IMR-90 (cell line): Measurements from ENCODE around the gene BZW2. TPM values are rescaled to one million over a fixed set of nuclear protein-coding genes. Genes with fewer than 3 reads are reported as not detected.

Experiments
- ATAC-seq: fragments of 200-7000 bp; cut with Tn5 transposase; 2 replicates; pipeline ENCODE4 v1.9.1; 2020; ENCODE audit warnings: low read depth, mild to moderate bottlenecking, moderate library complexity
- BruUV-seq: library from RNA; stranded (reverse); fragments of 400-500 nt; replicated peaks from 2 replicates; lab custom pipeline; 2021; lab: Mats Ljungman, UMichigan
- CTCF ChIA-PET: fragments of 300-600 bp; formaldehyde crosslinking; extraction: SDS; loops from one replicate; lab custom pipeline; 2021; ENCODE audit warnings: antibody characterized with exemption; lab: Yijun Ruan, JAX
- POLR2A ChIA-PET: fragments of 300-600 bp; sonication (Branson Sonifier 250); formaldehyde crosslinking; loops from one replicate; lab custom pipeline; 2022; ENCODE audit warnings: antibody characterized with exemption; ENCODE audit not compliant: unreplicated experiment; lab: Charles Lee
- DNase-seq: peaks from one replicate; pipeline ENCODE4 v3.0.0; 2013
- H2AFZ ChIP-seq: replicated peaks from 2 replicates; pipeline ENCODE3; 2013; ENCODE audit warnings: low read length, mild to moderate bottlenecking; ENCODE audit not compliant: poor library complexity
- H2AK5ac ChIP-seq: 2 replicates; pipeline ENCODE4 v1.6.1; 2013; ENCODE audit warnings: low read depth, low read length, inconsistent platforms
- H2AK9ac ChIP-seq: replicated peaks from 2 replicates; pipeline ENCODE3; 2013; ENCODE audit warnings: mild to moderate bottlenecking, low read depth, low read length, moderate library complexity; ENCODE audit not compliant: poor library complexity
- H2BK120ac ChIP-seq: 2 replicates; pipeline ENCODE4 v1.6.1; 2013; ENCODE audit warnings: low read depth, low read length, inconsistent platforms
- H2BK15ac ChIP-seq: 3 replicates; pipeline ENCODE4 v1.6.1; 2013; ENCODE audit warnings: low read depth, low read length, inconsistent platforms
- H2BK20ac ChIP-seq: 2 replicates; pipeline ENCODE4 v1.6.1; 2013; ENCODE audit warnings: low read depth, mild to moderate bottlenecking, inconsistent platforms, low read length, moderate library complexity
- H2BK5ac ChIP-seq: 2 replicates; pipeline ENCODE4 v1.6.1; 2013; ENCODE audit warnings: mild to moderate bottlenecking, low read depth, low read length, inconsistent platforms; ENCODE audit not compliant: poor library complexity, severe bottlenecking
- H3K14ac ChIP-seq: replicated peaks from 2 replicates; pipeline ENCODE4 v1.6.1; 2013; ENCODE audit warnings: low read depth, low read length, inconsistent platforms
- H3K18ac ChIP-seq: 2 replicates; pipeline ENCODE4 v1.6.1; 2013; ENCODE audit warnings: low read depth, low read length, control low read depth
- H3K23ac ChIP-seq: 2 replicates; pipeline ENCODE4 v1.6.1; 2013; ENCODE audit warnings: low read depth, low read length, inconsistent platforms
- H3K27ac ChIP-seq: 2 replicates; pipeline ENCODE4 v1.5.1; 2013; ENCODE audit warnings: mild to moderate bottlenecking, control low read depth, low read length; ENCODE audit not compliant: insufficient read depth
- H3K27me3 ChIP-seq: 2 replicates; pipeline ENCODE4 v1.6.1; 2013; ENCODE audit warnings: low read length; ENCODE audit not compliant: control insufficient read depth, insufficient read depth
- H3K36me3 ChIP-seq: 2 replicates; pipeline ENCODE4 v1.6.1; 2013; ENCODE audit warnings: low read length, mixed read lengths; ENCODE audit not compliant: control insufficient read depth, insufficient read depth
- H3K4ac ChIP-seq: 2 replicates; pipeline ENCODE4 v1.6.1; 2013; ENCODE audit warnings: low read depth, low read length, inconsistent platforms
- H3K4me1 ChIP-seq: 2 replicates; pipeline ENCODE4 v1.6.1; 2013; ENCODE audit warnings: low read length, mixed read lengths; ENCODE audit not compliant: control insufficient read depth, insufficient read depth
- H3K4me2 ChIP-seq: 2 replicates; pipeline ENCODE4 v1.6.1; 2013; ENCODE audit warnings: low read depth, mild to moderate bottlenecking, control low read depth, low read length, moderate library complexity
- H3K4me3 ChIP-seq: 2 replicates; pipeline ENCODE4 v1.5.1; 2013; ENCODE audit warnings: low read depth, mild to moderate bottlenecking, control low read depth, low read length, moderate library complexity; ENCODE audit not compliant: insufficient read depth
- H3K56ac ChIP-seq: 2 replicates; pipeline ENCODE4 v1.6.1; 2013; ENCODE audit warnings: low read length, inconsistent platforms; ENCODE audit not compliant: insufficient read depth; ENCODE audit errors: extremely low read depth
- H3K79me1 ChIP-seq, 2 experiments: 2 replicates each; pipeline ENCODE4 v1.6.1; 2013; ENCODE audit warnings: low read length in 2 of 2, inconsistent platforms in 1 of 2, low read depth in 1 of 2
- H3K9ac ChIP-seq: 2 replicates; pipeline ENCODE4 v1.6.1; 2013; ENCODE audit warnings: low read depth, low read length, control low read depth
- H3K9me1 ChIP-seq: 2 replicates; pipeline ENCODE4 v1.6.1; 2013; ENCODE audit warnings: low read length, inconsistent platforms; ENCODE audit not compliant: insufficient read depth
- H3K9me3 ChIP-seq: 2 replicates; pipeline ENCODE4 v1.6.1; 2013; ENCODE audit warnings: low read length; ENCODE audit not compliant: control insufficient read depth, insufficient read depth
- H4K20me1 ChIP-seq: 2 replicates; pipeline ENCODE4 v1.6.1; 2013; ENCODE audit warnings: low read length, inconsistent platforms; ENCODE audit not compliant: insufficient read depth
- H4K5ac ChIP-seq: 2 replicates; pipeline ENCODE4 v1.6.1; 2013; ENCODE audit warnings: mild to moderate bottlenecking, low read depth, low read length, control low read depth
- H4K8ac ChIP-seq, 2 experiments: 2 replicates each; pipeline ENCODE4 v1.6.1; 2013; ENCODE audit warnings: low read depth in 2 of 2, low read length in 2 of 2, control low read depth in 1 of 2, inconsistent platforms in 1 of 2
- H4K91ac ChIP-seq: 2 replicates; pipeline ENCODE4 v1.6.1; 2013; ENCODE audit warnings: low read depth, low read length, inconsistent platforms; ENCODE audit not compliant: insufficient read depth
- BHLHE40 ChIP-seq: fragments of 150-350 bp; IDR thresholded peaks from 2 replicates; pipeline ENCODE4 v1.6.1; 2016; ENCODE audit warnings: mild to moderate bottlenecking, low read depth, low read length
- CEBPB ChIP-seq: IDR thresholded peaks from 2 replicates; pipeline ENCODE4 v1.6.1; 2012; ENCODE audit warnings: low read depth, low read length, improper control_type of control experiment
- CHD1 ChIP-seq: IDR thresholded peaks from 2 replicates; pipeline ENCODE4 v1.6.1; 2012; ENCODE audit warnings: low read depth, low read length, improper control_type of control experiment
- FOS ChIP-seq: fragments of 150-350 bp; IDR thresholded peaks from 2 replicates; pipeline ENCODE4 v1.6.1; 2016; ENCODE audit warnings: low read depth, low read length
- MAFK ChIP-seq: IDR thresholded peaks from 2 replicates; pipeline ENCODE4 v1.6.1; 2012; ENCODE audit warnings: low read depth, low read length, improper control_type of control experiment
- MAZ ChIP-seq: IDR thresholded peaks from 2 replicates; pipeline ENCODE4 v1.6.1; 2012; ENCODE audit warnings: low read depth, mild to moderate bottlenecking, low read length, improper control_type of control experiment, moderate library complexity, borderline replicate concordance
- MXI1 ChIP-seq: IDR thresholded peaks from 2 replicates; pipeline ENCODE4 v1.6.1; 2012; ENCODE audit warnings: low read depth, mild to moderate bottlenecking, low read length, moderate library complexity, borderline replicate concordance
- POLR2A ChIP-seq: IDR thresholded peaks from 2 replicates; pipeline ENCODE4 v1.6.1; 2012; ENCODE audit warnings: mild to moderate bottlenecking, low read depth, low read length
- RAD21 ChIP-seq: IDR thresholded peaks from 2 replicates; pipeline ENCODE4 v1.6.1; 2012; ENCODE audit warnings: low read length, improper control_type of control experiment
- RFX5 ChIP-seq: IDR thresholded peaks from 2 replicates; pipeline ENCODE4 v1.8.0; 2012; ENCODE audit warnings: low read depth, mild to moderate bottlenecking, low read length, moderate library complexity
- SMC3 ChIP-seq: fragments of 150-350 bp; IDR thresholded peaks from 2 replicates; pipeline ENCODE4 v1.6.1; 2016; ENCODE audit warnings: low read depth, mild to moderate bottlenecking, antibody characterized with exemption, low read length, moderate library complexity
- WGBS, 2 experiments: methylation state at CpG; one replicate each; pipeline versions ENCODE4 v1.1.5 to v1.1.7; 2013; ENCODE audit warnings: missing lambda C conversion rate in 2 of 2; ENCODE audit not compliant: insufficient read length in 1 of 2; ENCODE audit errors: extremely low coverage in 2 of 2; 5-methylcytosine and 5-hydroxymethylcytosine counted together
- dilution Hi-C: fragments of 300-500 bp; cut with HindIII; formaldehyde crosslinking; loops from one replicate; pipeline ENCODE4 v1.14.3; 2018; ENCODE audit warnings: low sequenced_read_pairs; ENCODE audit not compliant: unreplicated experiment
- in situ Hi-C: fragments of 300-500 bp; cut with MboI; formaldehyde crosslinking; loops from 3 replicates; pipeline ENCODE4 v1.14.3; 2019; ENCODE audit warnings: low sequenced_read_pairs, inconsistent platforms, mixed read lengths
- intact Hi-C: fragments of 100-400 bp; cut with micrococcal nuclease; formaldehyde crosslinking; loops from 2 replicates; pipeline ENCODE4 v1.10.0; 2022
- polyA plus RNA-seq, 3 experiments: library from polyadenylated mRNA; depleted of rRNA; stranded (reverse); fragments of >200 nt; gene quantifications; 2 replicates each; pipeline ENCODE4 v1.2.3, GENCODE V29; 2012; ENCODE audit warnings: low replicate concordance in 1 of 3
- total RNA-seq: library from RNA; depleted of rRNA; stranded (reverse); fragments of >200 nt; gene quantifications from 2 replicates; pipeline ENCODE4 v1.2.3, GENCODE V29; 2012
- TF ChIP-seq, protein P1 (sequence below): fragments of 150-350 bp; IDR thresholded peaks from 2 replicates; pipeline ENCODE4 v1.6.1; 2017; ENCODE audit warnings: mild to moderate bottlenecking, antibody characterized with exemption, low read length, low read depth
- TF ChIP-seq, protein P2 (sequence below): fragments of 150-350 bp; IDR thresholded peaks from 2 replicates; pipeline ENCODE4 v1.6.1; 2016; ENCODE audit warnings: low read depth, mild to moderate bottlenecking, low read length, moderate library complexity, borderline replicate concordance
- TF ChIP-seq, protein P3 (sequence below): conservative IDR thresholded peaks from 2 replicates; pipeline ENCODE4 v1.5.1; 2012; ENCODE audit warnings: mild to moderate bottlenecking, low read depth, low read length, improper control_type of control experiment

The BZW2 gene
- total and polyA plus RNA-seq, 2 of the 4 experiments (the other 2 are of a cell fraction): 58.1 to 92.9 TPM

DNA sequence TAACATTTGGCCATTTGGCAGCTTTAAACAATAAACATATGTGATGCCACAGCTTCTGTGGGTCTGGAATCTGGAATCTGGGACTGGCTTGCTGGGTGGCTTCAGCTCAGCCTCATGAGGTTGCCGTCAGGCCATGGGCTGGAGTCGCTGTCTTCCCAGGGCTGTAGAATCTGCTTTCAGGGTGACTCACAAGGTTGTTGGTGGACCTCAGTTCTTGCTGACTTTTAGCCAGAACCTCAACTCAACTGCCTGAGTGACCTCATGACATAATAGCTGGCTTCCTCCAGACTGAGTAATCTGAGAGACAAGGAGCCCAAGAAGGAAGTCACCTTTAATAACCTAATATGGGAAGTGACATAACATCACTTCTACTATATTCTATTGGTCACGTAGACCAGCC is 63.0 kb downstream of the BZW2 start:
- H3K9ac ChIP-seq: no peak overlapping the region

More for the DNA sequence above, 63.0 kb downstream of the BZW2 start:
- CTCF ChIA-PET: no interaction called here
- dilution Hi-C loops (no loop called here), in situ Hi-C loops (no loop called here), intact Hi-C loops (no loop called here)
- DNase-seq (peak; percentile 98), ATAC-seq (peak; percentile 97)
- H3K9me1 ChIP-seq: peaks cover 9% of the 10 kb centered on the region
- WGBS, 2 experiments: 0% methylated on average over 1 of the region's 3 CpGs; no CpG with 5 or more reads in 1 of the 2 experiments
- no peak overlapping the region for H2AK9ac ChIP-seq
- peak overlapping the region; percentile 40 for H2BK5ac ChIP-seq
- no peak overlapping the region for H4K91ac ChIP-seq
- peaks cover 0 to 6% of the 10 kb centered on the region in 2 experiments; a peak in 1 of 4 replicates for H3K79me1 ChIP-seq
- H3K4me3 ChIP-seq: no peak overlapping the region
- H2AFZ ChIP-seq: peak overlapping the region; percentile 63
- no peak overlapping the region for H3K56ac ChIP-seq
- no peak overlapping the region for H4K8ac ChIP-seq
- POLR2A ChIA-PET: no interaction called here
- H2BK120ac ChIP-seq: no peak overlapping the region
- no peak overlapping the region for H2BK20ac ChIP-seq
- BruUV-seq: no TSS peak
- H3K4me2 ChIP-seq: no peak overlapping the region
- peaks cover 4% of the 10 kb centered on the region; the same call in 1 of the 2 replicates for H4K20me1 ChIP-seq
- no peak overlapping the region for H3K23ac ChIP-seq
- peaks cover 12% of the 10 kb centered on the region for H3K36me3 ChIP-seq
- H3K4ac ChIP-seq: no peak overlapping the region
- H4K5ac ChIP-seq: no peak overlapping the region
- H3K18ac ChIP-seq: no peak overlapping the region
- peaks cover 6% of the 10 kb centered on the region; the same call in 1 of the 2 replicates for H3K4me1 ChIP-seq
- H2BK15ac ChIP-seq: no peak overlapping the region
- no peaks in the 10 kb centered on the region for H3K9me3 ChIP-seq
- H3K14ac ChIP-seq: no peak overlapping the region
- no peaks in the 10 kb centered on the region for H3K27me3 ChIP-seq
- H2AK5ac ChIP-seq: no peak overlapping the region
- TF ChIP-seq, protein P1, sequence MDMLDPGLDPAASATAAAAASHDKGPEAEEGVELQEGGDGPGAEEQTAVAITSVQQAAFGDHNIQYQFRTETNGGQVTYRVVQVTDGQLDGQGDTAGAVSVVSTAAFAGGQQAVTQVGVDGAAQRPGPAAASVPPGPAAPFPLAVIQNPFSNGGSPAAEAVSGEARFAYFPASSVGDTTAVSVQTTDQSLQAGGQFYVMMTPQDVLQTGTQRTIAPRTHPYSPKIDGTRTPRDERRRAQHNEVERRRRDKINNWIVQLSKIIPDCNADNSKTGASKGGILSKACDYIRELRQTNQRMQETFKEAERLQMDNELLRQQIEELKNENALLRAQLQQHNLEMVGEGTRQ: no peak
- peak; percentile 26; the same call in 1 of the 2 replicates for TF ChIP-seq BHLHE40
- 0 out of 2 replicates have a peak, but pooled peaks have one; percentile 20 for TF ChIP-seq SMC3
- peak; percentile 18; the same call in 1 of the 2 replicates for TF ChIP-seq CEBPB
- TF ChIP-seq MAFK: peak; percentile 51; the same call in 1 of the 2 replicates
- TF ChIP-seq MXI1: 0 out of 2 replicates have a peak, but pooled peaks have one; percentile 37
- TF ChIP-seq POLR2A: no peak
- TF ChIP-seq, protein P2, sequence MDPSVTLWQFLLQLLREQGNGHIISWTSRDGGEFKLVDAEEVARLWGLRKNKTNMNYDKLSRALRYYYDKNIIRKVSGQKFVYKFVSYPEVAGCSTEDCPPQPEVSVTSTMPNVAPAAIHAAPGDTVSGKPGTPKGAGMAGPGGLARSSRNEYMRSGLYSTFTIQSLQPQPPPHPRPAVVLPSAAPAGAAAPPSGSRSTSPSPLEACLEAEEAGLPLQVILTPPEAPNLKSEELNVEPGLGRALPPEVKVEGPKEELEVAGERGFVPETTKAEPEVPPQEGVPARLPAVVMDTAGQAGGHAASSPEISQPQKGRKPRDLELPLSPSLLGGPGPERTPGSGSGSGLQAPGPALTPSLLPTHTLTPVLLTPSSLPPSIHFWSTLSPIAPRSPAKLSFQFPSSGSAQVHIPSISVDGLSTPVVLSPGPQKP: no peak
- no peak for TF ChIP-seq RFX5
- no peak for TF ChIP-seq MAZ
- TF ChIP-seq CHD1: no peak
- no peak for TF ChIP-seq RAD21
- peak; percentile 80 for TF ChIP-seq FOS
- TF ChIP-seq, protein P3, sequence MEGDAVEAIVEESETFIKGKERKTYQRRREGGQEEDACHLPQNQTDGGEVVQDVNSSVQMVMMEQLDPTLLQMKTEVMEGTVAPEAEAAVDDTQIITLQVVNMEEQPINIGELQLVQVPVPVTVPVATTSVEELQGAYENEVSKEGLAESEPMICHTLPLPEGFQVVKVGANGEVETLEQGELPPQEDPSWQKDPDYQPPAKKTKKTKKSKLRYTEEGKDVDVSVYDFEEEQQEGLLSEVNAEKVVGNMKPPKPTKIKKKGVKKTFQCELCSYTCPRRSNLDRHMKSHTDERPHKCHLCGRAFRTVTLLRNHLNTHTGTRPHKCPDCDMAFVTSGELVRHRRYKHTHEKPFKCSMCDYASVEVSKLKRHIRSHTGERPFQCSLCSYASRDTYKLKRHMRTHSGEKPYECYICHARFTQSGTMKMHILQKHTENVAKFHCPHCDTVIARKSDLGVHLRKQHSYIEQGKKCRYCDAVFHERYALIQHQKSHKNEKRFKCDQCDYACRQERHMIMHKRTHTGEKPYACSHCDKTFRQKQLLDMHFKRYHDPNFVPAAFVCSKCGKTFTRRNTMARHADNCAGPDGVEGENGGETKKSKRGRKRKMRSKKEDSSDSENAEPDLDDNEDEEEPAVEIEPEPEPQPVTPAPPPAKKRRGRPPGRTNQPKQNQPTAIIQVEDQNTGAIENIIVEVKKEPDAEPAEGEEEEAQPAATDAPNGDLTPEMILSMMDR: no peak
- no peak overlapping the region for H3K27ac ChIP-seq
